HG03378 (cell line): ENCODE results near the gene TOP1.
"Not testable (repeated sequence)": the region's sequence is repeated elsewhere in the genome, so short reads cannot be mapped to it uniquely, and the experiment has no call there.

ENCODE experiments used
- ATAC-seq: cut with Tn5 transposase; IDR thresholded peaks from one replicate; pipeline ENCODE4 v1.9.1; 2021; ENCODE audit warnings: mild to moderate bottlenecking, moderate library complexity; ENCODE audit not compliant: unreplicated experiment

The TOP1 gene

DNA sequence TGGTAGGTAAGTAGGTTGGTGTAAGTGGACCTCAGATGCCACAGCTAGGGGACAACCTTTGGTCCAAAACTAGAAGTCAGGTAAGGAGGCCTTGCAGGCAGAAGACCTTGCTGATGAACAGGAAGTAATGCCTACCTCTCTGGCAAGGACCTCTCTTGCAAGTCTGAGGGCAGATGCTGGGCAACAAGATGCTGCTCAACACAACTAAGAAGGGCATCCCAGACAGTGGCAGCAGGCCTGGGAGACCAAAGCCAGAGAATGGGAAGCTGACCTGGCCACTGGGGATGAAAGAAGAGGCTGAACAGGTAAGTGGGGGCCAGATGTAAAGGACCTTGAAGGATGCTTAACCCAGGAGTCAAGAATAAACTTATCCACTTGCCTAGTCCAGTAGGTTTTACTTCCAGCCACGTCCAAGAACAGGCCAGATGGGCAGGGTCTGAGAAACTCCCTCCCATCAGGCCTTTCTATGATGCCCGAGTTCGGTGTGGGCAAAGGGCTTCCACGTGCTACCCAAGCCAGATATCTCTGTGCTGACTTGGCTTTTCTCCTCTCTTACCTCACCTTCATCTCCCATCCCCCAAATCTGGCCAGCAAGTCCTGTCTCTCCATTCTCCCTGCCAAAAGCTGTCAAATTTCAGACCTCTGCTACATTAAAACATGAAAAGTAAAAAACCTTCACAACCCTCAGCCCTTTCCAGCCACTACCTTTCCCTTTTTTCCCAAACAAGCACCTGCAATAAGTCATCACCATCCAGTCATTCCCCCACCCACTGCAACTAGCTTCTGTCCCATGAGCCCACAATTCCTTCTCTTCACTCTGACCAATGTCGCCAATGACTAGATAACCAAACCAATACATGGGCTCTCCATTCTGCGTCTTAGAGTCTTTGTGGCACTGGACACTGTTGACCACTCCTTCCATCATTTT, 97.2 kb downstream of the TOP1 start:
- ATAC-seq: no peak

DNA sequence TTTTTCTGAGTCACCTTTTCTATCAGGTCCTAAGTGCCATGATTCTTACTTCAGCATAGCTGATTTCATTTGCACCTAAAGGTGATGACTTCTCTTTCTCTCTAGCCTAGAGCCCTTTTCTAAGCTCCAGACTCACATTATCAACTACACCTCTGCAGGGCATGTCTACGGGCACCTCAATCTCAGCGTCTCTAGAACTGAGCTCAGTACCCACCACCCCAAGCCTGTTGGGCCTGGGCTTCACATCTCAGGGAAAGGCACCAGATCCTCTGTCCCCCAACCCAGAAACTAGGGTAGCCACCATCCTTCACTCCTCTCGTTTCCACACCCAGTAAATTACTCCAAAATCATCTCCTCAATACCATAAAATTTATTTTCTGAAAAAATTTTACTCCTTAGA, 98.1 kb downstream of the TOP1 start:
- ATAC-seq: no peak

DNA sequence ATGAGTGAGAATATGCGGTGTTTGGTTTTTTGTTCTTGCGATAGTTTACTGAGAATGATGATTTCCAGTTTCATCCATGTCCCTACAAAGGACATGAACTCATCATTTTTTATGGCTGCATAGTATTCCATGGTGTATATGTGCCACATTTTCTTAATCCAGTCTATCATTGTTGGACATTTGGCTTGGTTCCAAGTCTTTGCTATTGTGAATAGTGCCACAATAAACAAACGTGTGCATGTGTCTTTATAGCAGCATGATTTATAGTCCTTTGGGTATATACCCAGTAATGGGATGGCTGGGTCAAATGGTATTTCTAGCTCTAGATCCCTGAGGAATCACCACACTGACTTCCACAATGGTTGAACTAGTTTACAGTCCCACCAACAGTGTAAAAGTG, 99.7 kb downstream of the TOP1 start:
- ATAC-seq: not testable (repeated sequence)

DNA sequence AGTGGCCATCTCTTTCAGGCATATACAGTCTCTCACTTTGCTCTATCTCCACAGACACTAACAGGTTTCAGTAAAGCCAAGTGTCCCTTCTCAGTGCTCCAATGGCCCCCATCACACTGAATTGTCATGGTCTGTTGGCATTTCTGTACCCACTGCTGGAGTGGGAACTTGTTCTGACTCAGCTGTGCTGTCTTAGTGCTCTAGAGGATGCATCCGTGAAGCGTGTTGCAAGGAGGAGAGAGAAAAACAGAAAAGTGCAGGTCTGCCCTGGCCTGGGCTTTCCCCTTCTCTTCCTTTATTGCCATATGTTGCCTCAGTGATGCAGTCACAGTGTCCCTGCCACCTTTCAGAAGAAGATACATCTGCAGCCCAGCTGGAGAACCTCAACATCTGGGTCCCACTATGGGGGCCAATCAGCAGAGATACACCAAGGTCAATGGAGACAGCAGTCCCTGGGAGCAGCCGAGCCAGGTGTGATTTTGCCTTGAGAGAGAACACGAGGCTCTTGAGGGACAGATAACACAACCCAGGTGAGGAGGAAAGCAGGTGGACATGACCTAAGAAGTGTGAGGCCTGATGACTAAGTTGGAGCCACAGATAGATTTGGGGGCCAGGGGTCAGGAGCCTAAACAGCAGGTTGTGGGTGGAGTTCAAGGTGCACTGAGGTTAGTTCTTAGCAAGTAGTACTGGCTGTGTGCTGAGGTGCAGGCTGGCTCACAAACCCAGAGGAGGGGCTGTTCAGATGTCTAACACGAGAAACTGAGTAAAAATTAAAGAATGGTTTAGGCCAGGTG, 103.2 kb downstream of the TOP1 start:
- no peak for ATAC-seq

DNA sequence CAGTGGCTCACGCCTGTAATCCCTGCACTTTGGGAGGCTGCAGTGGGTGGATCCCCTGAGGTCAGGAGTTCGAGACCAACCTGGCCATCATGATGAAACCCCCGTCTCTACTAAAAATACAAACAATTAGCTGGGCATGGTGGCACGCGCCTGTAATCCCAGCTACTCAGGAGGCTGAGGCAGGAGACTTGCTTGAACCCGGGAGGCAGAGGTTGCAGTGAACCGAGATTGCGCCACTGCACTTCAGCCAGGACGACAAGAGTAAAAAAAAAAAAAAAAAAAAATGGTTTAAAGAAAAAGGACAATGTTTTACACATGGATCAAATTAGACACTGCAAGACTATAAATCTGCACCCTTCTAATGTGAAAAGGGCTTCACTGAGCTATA, 103.8 kb downstream of the TOP1 start:
- not testable (repeated sequence) for ATAC-seq

- ATAC-seq: peak; percentile 72
Measured at GRCh38 chr20:41133709-41134361, 105.2 kb downstream of the TOP1 start.

DNA sequence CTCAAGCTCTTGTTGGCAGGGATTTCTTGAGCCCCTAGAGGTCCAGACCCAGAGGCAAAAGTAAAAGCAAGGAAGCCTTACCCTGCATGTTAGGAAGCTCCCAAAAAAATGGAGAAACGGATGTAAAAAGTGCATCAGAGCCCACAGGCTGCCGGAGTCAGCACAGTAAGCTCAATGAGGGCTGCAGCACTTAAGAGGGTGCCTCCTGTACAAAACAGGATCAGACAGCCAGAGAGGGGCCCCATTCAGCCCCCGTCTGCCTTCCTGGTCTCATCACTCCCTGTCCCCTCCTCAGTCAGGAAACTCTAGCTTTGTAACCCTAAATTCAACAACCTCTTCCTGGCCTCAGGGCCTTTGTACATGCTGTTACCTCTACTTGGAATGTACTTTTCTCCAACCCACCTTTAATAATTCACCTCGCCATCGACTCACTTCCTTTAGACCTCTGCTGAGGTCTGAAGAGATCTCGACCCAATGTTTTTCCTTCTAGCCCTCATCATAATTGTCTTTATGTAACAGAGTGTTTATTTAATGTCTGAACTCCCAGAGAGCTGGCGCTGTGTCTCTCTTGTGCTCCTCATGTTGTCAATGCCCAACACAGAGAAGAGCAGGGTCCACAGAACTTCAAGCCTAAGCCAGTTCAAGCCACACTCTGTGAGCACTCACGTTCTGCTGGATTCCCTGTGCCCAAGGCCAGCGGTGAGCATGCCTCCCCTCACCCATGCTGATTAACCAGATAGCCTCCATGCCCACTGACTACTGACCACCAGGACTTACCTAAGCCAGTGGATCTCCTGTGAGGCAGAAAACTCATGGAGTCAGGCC, 106.0 kb downstream of the TOP1 start:
- ATAC-seq: no peak

GRCh38 chr20:41135187-41135887, 106.7 kb downstream of the TOP1 start:
- no peak for ATAC-seq

- no peak for ATAC-seq
Measured at GRCh38 chr20:41135888-41136679, 107.5 kb downstream of the TOP1 start.

- ATAC-seq: peak; percentile 18
Measured at GRCh38 chr20:41136680-41137613, 108.3 kb downstream of the TOP1 start, which contains the start of gene PLCG1. Gene PLCG1, plus strand, starts transcription at chr20:41137543. Its CDS starts 99 bp downstream, at chr20:41137642.

DNA sequence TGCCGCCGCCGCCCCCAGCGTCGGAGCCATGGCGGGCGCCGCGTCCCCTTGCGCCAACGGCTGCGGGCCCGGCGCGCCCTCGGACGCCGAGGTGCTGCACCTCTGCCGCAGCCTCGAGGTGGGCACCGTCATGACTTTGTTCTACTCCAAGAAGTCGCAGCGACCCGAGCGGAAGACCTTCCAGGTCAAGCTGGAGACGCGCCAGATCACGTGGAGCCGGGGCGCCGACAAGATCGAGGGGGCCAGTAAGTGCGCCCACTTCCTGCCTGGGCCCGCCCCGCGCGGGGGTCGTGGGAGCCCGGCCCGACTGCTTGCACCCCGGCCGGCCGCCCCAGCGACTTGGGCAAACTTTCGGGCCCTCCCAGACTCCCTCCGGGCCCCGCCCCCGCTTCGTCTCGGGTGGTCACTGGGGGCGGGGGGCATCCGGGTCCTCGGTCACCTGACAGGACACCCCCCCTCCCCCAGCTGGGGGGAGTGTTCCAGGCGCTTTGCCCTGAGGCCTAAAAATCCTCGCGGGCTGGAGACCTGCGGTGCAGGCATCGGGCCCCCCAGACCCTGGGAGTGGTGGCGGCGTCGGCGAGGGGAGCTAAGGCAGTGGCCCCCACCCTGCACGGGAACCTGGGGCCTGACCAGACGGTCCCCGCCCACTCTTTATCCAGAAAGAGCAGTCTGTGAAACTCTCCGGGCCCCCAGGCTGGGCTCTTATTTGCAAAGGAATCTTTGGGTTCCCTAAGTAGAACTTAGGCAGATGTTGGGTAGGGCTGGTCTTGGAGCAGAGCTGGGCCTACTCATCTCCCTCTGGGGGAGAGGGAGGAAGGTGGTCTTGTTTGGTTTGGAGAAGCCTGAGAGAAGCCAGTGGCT, 109.2 kb downstream of the TOP1 start:
- no peak for ATAC-seq

DNA sequence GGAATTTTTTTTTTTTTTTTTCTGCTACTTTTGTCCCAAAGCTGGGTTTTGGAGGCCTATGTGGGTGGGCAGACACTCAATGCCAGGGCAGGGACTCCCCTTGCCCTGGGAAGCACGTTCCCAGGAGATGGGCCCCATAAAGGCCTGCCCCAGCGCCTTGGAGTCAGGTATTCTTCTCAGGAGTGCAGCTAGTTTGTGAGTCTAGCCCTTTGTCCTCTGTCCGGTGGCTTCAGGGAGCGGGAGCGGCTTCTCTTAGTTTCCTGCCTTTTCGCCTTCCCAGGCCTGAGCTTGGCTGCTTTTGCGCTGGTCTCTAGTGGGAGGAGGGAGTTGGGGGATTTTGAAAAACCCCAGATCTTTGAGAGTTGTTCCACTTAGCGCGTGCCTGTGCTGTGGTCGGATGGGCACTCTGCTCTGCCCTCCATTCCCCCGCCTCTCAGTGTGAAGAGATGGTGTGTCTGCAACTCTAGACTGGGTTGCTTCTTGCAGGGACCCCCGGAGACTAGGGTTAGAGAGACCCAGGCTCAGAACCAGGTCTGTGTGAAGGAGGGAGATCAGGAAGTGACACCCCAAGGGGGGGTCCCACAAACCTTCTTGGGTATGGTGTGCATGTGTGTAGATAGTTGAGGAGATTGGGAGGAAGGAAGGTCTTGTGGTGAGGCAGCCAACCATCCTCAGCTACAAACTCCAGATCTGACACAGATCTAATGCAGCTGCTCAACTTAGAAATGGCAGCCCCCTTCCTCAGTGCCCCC, 110.0 kb downstream of the TOP1 start:
- ATAC-seq: no peak

DNA sequence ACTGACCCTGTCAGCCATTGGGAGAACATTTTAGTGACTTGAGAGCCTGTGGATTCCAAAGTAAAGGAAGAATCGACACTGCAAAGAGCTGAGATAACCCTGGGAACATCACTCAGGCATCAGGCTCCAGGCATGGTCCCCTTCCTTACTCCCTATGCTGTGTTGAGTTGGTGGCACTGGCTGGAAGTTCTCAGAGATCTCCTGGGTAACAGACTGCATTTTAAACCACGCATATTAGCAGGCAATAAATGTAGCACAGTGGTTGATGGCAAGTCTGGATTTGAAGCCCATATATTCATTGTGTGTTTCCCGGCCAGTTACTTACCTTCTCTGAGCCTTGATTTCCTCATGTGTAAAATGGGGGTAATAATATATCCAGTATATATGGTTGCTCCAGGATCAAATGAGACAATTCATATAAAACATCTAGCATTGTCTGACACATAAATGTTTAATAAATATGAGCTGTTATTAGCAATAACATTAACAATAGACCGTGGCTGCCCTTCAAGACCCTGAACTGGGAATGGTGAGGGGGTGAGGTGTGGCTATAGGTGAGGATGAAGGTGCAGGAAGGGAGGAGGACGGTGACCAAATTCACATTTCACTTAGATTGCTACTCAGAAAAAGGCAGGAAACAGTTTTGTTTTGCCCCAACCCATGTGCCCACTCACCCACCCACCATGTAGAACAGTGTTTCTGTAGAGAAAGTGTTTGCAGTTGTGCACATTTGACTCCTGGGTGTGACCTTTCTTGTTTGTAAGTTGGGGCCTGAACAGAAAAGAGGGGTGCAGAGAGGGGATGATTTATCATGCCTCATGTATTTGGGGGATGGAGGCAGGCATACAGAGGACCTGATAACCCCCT, 110.8 kb downstream of the TOP1 start:
- ATAC-seq: no peak

DNA sequence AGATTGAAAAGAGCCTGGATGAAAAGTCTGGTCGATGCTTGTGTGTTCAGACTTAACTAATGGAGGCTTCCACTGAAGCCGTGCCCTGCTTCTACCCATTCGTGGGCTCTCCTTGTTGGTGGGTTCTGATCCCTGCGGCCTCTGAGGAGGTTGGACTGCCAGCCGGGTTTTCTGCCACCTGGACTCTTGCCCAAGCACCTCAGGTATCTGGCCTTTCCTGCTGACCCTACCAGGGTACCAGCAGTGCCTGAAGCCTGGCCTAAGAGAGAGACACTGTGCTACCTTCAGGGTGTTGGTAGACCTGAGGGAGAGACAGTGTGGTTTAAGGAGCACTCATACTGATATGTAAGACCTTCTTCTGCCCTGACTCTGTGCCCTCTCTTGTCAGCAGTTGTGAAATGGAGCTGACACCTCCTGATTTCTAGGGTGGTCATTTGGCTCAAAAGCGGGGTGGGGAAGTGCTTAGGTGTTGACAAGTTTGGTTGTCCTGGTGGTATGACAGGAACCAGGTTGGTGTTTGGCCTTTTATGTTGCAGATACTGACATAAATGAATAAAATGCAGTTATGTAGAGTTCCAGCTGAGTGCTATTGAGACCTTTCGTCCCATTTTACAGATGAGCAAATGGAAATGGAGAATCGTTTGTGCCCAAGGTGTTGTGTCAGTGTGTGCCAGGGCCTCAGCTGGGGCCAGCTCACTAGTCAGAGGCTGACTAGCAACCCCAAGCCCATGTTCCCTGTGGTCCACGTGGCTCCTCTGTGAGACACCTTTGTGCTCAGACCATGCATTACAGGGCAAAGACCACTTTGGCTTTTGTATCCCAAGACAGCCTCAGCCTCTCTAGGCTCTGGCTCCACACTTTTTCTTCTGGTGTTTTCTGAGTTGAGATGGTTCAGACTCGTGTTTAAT, 111.9 kb downstream of the TOP1 start:
- ATAC-seq: no peak
